Retinal pigment epithelial cell (primary cell): Measurements from ENCODE around the gene CNTN5.

Experiments
- DNase-seq: peaks from one replicate; pipeline ENCODE4 v3.0.0-alpha.2; 2010; ENCODE audit warnings: low read depth
- H3K4me3 ChIP-seq: 2 replicates; pipeline ENCODE4 v1.5.1; 2011; ENCODE audit warnings: mild to moderate bottlenecking, low read length, control low read depth, moderate library complexity
- TF ChIP-seq, protein P1 (sequence below): conservative IDR thresholded peaks from 2 replicates; pipeline ENCODE4 v1.5.1; 2011; ENCODE audit warnings: low read depth, low read length, control low read depth, inconsistent platforms

CNTN5 gene

GRCh38 chr11:99537681-99538080, 516.9 kb downstream of the CNTN5 start:
- DNase-seq: no peak
- no peak overlapping the region for H3K4me3 ChIP-seq
- TF ChIP-seq, protein P1, sequence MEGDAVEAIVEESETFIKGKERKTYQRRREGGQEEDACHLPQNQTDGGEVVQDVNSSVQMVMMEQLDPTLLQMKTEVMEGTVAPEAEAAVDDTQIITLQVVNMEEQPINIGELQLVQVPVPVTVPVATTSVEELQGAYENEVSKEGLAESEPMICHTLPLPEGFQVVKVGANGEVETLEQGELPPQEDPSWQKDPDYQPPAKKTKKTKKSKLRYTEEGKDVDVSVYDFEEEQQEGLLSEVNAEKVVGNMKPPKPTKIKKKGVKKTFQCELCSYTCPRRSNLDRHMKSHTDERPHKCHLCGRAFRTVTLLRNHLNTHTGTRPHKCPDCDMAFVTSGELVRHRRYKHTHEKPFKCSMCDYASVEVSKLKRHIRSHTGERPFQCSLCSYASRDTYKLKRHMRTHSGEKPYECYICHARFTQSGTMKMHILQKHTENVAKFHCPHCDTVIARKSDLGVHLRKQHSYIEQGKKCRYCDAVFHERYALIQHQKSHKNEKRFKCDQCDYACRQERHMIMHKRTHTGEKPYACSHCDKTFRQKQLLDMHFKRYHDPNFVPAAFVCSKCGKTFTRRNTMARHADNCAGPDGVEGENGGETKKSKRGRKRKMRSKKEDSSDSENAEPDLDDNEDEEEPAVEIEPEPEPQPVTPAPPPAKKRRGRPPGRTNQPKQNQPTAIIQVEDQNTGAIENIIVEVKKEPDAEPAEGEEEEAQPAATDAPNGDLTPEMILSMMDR: no peak

GRCh38 chr11:99545616-99546015, 524.9 kb downstream of the CNTN5 start:
- TF ChIP-seq, protein P1: no peak
- no peak for DNase-seq
- H3K4me3 ChIP-seq: no peak overlapping the region

DNA sequence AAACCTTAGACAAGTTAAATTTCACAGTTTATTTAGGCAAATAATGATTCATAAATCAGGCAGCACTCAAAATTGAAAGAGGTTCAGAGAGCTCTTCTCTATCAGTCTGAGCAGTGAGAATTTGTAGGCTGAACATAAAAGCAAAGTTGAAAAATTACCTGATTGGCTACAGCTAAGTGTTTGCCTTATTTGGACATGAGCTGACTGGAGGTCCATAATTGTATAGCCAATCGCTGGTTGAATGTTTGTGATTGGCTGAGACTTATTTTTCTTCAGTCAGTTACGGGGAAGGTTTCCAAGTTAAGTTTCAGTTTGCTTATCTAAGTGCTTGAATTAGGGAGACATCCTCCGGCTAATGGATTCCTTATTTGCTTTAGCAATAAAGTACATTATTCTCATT, 527.5 kb downstream of the CNTN5 start:
- no peak overlapping the region for H3K4me3 ChIP-seq
- TF ChIP-seq, protein P1: no peak
- no peak for DNase-seq

GRCh38 chr11:99554232-99554903, 533.6 kb downstream of the CNTN5 start:
- TF ChIP-seq, protein P1: no peak
- no peak overlapping the region for H3K4me3 ChIP-seq
- DNase-seq: peak; percentile 55

GRCh38 chr11:99555486-99555885, 534.7 kb downstream of the CNTN5 start:
- DNase-seq: no peak
- TF ChIP-seq, protein P1: no peak
- H3K4me3 ChIP-seq: no peak overlapping the region

DNA sequence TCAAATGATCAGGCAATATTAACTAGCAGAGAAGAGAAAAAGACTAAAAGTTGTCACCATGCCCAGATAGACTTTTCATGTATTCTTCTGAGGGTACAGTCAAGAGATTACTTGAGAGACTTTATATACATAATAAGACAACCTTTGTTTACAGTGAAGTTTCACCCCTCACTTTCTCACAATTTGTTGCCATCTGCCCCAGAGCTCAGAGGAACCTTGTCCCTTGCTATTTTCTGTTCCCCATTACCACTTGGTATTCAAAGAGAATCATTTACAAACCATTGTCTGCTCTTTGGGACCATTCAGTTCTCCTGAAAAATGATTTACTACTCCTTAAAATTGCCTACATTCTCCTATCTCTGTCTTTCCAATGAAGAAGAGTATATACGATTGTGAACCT, 544.6 kb downstream of the CNTN5 start:
- no peak for DNase-seq
- H3K4me3 ChIP-seq: no peak overlapping the region
- TF ChIP-seq, protein P1: no peak

GRCh38 chr11:99567334-99567956, 546.7 kb downstream of the CNTN5 start:
- TF ChIP-seq, protein P1: no peak
- DNase-seq: no peak
- H3K4me3 ChIP-seq: no peak overlapping the region
